BJ (cell line): ENCODE results near the gene NFKBIA. TPM values are rescaled to one million over a fixed set of nuclear protein-coding genes. Genes with fewer than 3 reads are reported as not detected.

ENCODE experiments used
- CTCF ChIA-PET: fragments of 350-600 bp; formaldehyde crosslinking; extraction: SDS; loops from one replicate; lab custom pipeline; 2021; ENCODE audit warnings: antibody characterized with exemption, inconsistent platforms; lab: Yijun Ruan, JAX
- POLR2A ChIA-PET: fragments of 300-600 bp; sonication (Branson Sonifier 250); formaldehyde crosslinking; extraction: SDS; loops from one replicate; lab custom pipeline; 2021; ENCODE audit warnings: antibody characterized with exemption; lab: Charles Lee
- DNase-seq: peaks from one replicate; pipeline ENCODE4 v3.0.0-alpha.2; 2011; ENCODE audit warnings: low read depth
- H3K27me3 ChIP-seq: 2 replicates; pipeline ENCODE4 v1.6.0; 2011; ENCODE audit warnings: low read length; ENCODE audit not compliant: control insufficient read depth, insufficient read depth
- H3K36me3 ChIP-seq: 2 replicates; pipeline ENCODE4 v1.5.1; 2011; ENCODE audit warnings: low read length; ENCODE audit not compliant: control insufficient read depth, insufficient read depth
- H3K4me3 ChIP-seq: 2 replicates; pipeline ENCODE4 v1.5.1; 2011; ENCODE audit warnings: low read depth, mild to moderate bottlenecking, control low read depth, low read length
- polyA plus RNA-seq: library from polyadenylated mRNA; depleted of rRNA; stranded (reverse); fragments of >200 nt; gene quantifications from 2 replicates; pipeline ENCODE4 v1.2.3, GENCODE V29; 2011
- TF ChIP-seq, protein P1 (sequence below): IDR thresholded peaks from 2 replicates; pipeline ENCODE4 v1.5.1; 2011; ENCODE audit warnings: low read depth, mild to moderate bottlenecking, control low read depth, inconsistent platforms, low read length, moderate library complexity; ENCODE audit not compliant: insufficient read depth

The NFKBIA gene
- polyA plus RNA-seq, 1 experiment: 73.2 TPM

DNA sequence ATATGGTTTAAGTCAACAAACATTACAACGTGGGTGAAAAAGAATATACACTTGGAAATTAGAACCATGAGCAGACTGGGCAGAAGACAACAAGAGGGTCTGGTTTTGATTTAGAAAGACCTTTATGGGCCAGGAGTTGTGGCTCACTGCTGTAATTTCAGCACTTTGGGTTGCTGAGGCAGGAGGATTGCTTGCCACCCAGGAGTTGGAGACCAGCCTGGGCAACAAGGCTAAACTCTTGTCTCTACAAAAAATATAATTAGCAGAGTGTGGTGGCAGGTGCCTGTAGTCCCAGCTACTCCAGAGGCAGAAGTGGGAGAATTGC lies 2.7 kb upstream of the NFKBIA start:
- CTCF ChIA-PET: interaction anchor here (0.9 to 4.9 kb wide), 4 partner anchors 9 to 265 kb away, joined by 3 to 28 read pairs (median 4); no protein-coding TSS in a partner anchor
- TF ChIP-seq, protein P1, sequence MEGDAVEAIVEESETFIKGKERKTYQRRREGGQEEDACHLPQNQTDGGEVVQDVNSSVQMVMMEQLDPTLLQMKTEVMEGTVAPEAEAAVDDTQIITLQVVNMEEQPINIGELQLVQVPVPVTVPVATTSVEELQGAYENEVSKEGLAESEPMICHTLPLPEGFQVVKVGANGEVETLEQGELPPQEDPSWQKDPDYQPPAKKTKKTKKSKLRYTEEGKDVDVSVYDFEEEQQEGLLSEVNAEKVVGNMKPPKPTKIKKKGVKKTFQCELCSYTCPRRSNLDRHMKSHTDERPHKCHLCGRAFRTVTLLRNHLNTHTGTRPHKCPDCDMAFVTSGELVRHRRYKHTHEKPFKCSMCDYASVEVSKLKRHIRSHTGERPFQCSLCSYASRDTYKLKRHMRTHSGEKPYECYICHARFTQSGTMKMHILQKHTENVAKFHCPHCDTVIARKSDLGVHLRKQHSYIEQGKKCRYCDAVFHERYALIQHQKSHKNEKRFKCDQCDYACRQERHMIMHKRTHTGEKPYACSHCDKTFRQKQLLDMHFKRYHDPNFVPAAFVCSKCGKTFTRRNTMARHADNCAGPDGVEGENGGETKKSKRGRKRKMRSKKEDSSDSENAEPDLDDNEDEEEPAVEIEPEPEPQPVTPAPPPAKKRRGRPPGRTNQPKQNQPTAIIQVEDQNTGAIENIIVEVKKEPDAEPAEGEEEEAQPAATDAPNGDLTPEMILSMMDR: no peak
- POLR2A ChIA-PET: no interaction called here
- no peak overlapping the region for H3K4me3 ChIP-seq
- no peaks in the 10 kb centered on the region for H3K27me3 ChIP-seq
- H3K36me3 ChIP-seq: peaks cover 12% of the 10 kb centered on the region
- no peak for DNase-seq

DNA sequence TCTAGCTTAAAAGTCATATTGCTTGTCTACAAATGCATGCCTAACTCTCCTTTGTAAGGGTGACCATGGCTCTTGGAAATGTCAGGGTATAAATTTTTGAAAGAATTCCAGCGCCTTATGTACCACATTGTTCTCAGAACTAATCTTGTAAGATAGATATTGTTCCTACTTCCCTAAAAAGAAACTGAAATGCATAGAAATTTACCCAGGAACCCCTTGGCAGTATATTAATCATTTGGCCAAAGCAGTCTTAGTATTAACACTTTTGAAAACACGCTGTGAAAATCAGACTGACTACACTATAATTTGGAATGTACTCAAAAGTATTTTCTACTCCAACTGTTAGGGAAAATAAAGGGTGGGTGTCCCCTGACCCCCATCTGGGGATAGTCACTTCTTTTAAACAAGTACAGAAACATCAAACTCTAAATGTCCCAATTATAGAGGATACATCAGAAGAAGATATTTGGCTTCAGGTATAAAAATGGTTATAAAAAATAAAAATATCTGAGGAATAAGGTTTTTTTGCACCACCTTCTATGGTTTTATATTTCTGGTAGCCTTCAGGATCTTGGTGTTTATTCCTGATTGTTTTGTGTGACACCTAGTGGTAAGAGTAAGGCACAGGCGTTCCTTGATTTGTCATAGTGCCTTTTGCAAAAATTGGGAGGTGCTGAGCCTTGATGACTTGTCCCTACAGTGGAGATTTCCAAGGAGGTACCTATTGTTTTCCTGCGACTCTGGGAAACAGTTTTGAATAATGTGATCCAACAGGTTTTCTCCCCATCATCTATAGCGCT lies 2.2 kb upstream of the NFKBIA start:
- DNase-seq: no peak
- CTCF ChIA-PET: interaction anchor here (0.7 to 4.9 kb wide), 10 partner anchors 10 to 264 kb away, joined by 3 to 45 read pairs (median 4); no protein-coding TSS in a partner anchor
- Histone ChIP-seq H3K36me3 (peaks cover 14% of the 10 kb centered on the region), H3K27me3 (no peaks in the 10 kb centered on the region), H3K4me3 (no peak overlapping the region)
- TF ChIP-seq, protein P1: peak; percentile 79
- POLR2A ChIA-PET: no interaction called here

DNA sequence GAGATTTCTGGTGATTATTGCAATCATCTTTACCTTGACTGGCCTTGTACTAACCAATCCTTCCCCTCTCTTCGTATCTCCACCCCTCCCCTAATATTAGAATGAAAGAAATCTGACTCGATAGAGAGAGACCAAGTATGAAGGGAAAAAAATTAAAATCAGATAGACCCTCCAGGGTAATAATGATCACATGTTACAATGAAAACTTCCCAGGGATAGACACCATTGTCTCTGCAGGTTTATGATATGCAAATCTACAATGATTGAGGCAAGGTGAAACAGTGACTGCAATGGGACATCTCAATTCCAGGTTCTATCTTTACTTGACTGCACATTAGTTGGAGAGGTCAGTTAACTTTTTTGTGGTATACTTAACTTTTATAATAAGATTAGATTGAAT lies 1.5 kb upstream of the NFKBIA start:
- ChIA-PET CTCF (interaction anchor here (0.7 to 4.9 kb wide), 8 partner anchors 30 to 263 kb away, joined by 3 to 45 read pairs (median 4); no protein-coding TSS in a partner anchor), POLR2A (no interaction called here)
- no peaks in the 10 kb centered on the region for H3K27me3 ChIP-seq
- peaks cover 16% of the 10 kb centered on the region for H3K36me3 ChIP-seq
- TF ChIP-seq, protein P1: no peak
- DNase-seq: no peak
- H3K4me3 ChIP-seq: no peak overlapping the region

DNA sequence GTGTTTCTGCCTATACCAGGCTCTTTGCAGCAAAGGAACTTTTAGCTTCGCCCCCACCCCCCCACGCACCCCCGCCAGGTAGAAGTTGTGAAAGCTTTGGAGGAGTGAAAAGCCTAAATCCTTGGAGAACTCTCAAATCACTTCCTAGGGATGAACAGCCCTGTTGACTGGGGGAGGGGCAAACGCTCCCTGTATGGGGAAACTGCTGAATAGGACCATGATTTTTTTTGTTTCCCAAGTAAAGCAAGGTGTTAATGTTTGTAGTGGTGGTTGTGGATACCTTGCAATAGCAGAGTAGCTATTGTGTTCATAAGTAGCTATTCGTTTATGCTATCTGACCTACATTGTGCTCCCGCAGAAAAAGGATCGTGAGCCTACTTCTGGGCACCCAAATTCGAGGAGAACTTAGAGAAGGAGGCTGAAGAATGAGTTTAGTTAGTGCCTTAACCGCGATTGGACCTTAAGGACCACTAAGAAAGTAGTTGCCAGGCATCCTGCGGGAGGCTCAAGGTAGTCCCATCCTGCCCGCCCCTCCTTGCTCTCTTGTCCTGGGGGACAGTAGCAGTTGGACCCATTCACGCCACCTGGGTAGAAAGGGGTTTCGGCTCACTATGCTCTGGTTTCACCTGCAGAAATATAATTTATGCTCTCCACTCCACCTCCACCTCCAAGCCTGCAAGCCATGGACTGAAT lies 901 bp upstream of the NFKBIA start:
- no peak for DNase-seq
- POLR2A ChIA-PET: interaction anchor here (2.4 kb wide), 1 partner anchor 113 kb away, joined by 16 read pairs; the partner anchor contains the start of gene PSMA6
- TF ChIP-seq, protein P1: no peak
- Histone ChIP-seq H3K36me3 (peaks cover 19% of the 10 kb centered on the region), H3K27me3 (no peaks in the 10 kb centered on the region), H3K4me3 (peak overlapping the region; percentile 88)
- CTCF ChIA-PET: interaction anchor here (0.7 to 4.9 kb wide), 11 partner anchors 30 to 263 kb away, joined by 3 to 45 read pairs (median 3); no protein-coding TSS in a partner anchor
